NCI-H1930 (cell line): ENCODE measurements around the gene CIPC.
A peak's percentile ranks its signal among the peaks of the same experiment; 100 is the strongest.

ENCODE experiments used
- DNase-seq, 2 experiments: peaks; one replicate each; lab custom pipeline; 2025; lab: John Stamatoyannopoulos, UW

CIPC gene

GRCh38 chr14:77097700-77098528, at the start of gene CIPC:
Gene CIPC (plus strand): TSS chr14:77098258. CDS start chr14:77105709, 7,451 bp downstream.
- peak; percentile 98 to 99 for DNase-seq

- DNase-seq: no peak
Observed at GRCh38 chr14:77051116-77051515, 46.9 kb upstream of the CIPC start.

GRCh38 chr14:77052281-77053044, 45.6 kb upstream of the CIPC start:
- DNase-seq: no peak

GRCh38 chr14:77053046-77053841, 44.8 kb upstream of the CIPC start:
- no peak for DNase-seq

GRCh38 chr14:77055306-77055705, 42.8 kb upstream of the CIPC start:
- DNase-seq: no peak

- DNase-seq: no peak
Observed at GRCh38 chr14:77055981-77056380, 42.1 kb upstream of the CIPC start.

GRCh38 chr14:77058117-77058516, 39.9 kb upstream of the CIPC start:
- DNase-seq: no peak

GRCh38 chr14:77058785-77059184, 39.3 kb upstream of the CIPC start:
- DNase-seq: no peak

GRCh38 chr14:77059276-77059915, 38.7 kb upstream of the CIPC start:
- DNase-seq: no peak

- no peak for DNase-seq
Observed at GRCh38 chr14:77061630-77062257, 36.3 kb upstream of the CIPC start.

- no peak for DNase-seq
Observed at GRCh38 chr14:77062261-77062660, 35.8 kb upstream of the CIPC start.

- DNase-seq: no peak
Observed at GRCh38 chr14:77063571-77064171, 34.4 kb upstream of the CIPC start.

GRCh38 chr14:77064521-77065178, 33.4 kb upstream of the CIPC start:
- DNase-seq: no peak

- DNase-seq: no peak
Observed at GRCh38 chr14:77065851-77066577, 32.0 kb upstream of the CIPC start.

GRCh38 chr14:77066578-77067172, 31.4 kb upstream of the CIPC start:
- DNase-seq: no peak

- DNase-seq: peak; percentile 59 to 62
Observed at GRCh38 chr14:77067632-77068516, 30.2 kb upstream of the CIPC start.

- no peak for DNase-seq
Observed at GRCh38 chr14:77068517-77069200, 29.4 kb upstream of the CIPC start.

GRCh38 chr14:77069551-77069950, 28.5 kb upstream of the CIPC start:
- no peak for DNase-seq
